H1 (cell line): Measurements from ENCODE around the gene POLD1. TPM values are rescaled to one million over a fixed set of nuclear protein-coding genes. Genes with fewer than 3 reads are reported as not detected.
A peak's percentile ranks its signal among the peaks of the same experiment; 100 is the strongest.

ENCODE experiments used
- CTCF ChIA-PET: fragments of 300-600 bp; sonication (Branson Sonifier 250); formaldehyde crosslinking; loops from one replicate; lab custom pipeline; 2021; ENCODE audit not compliant: partially characterized antibody; lab: Charles Lee
- POLR2A ChIA-PET: fragments of 300-600 bp; sonication (Branson Sonifier 250); formaldehyde crosslinking; loops from one replicate; lab custom pipeline; 2021; ENCODE audit warnings: inconsistent platforms; ENCODE audit not compliant: partially characterized antibody; lab: Charles Lee
- DNase-seq, 2 experiments: peaks; one replicate each; pipeline versions ENCODE4 v3.0.0 to v3.0.0-alpha.2; 2010 to 2022; ENCODE audit warnings: low spot score in 2 of 2, low read depth in 1 of 2, mixed read lengths in 1 of 2
- FAIRE-seq: peaks from 2 replicates; lab custom pipeline; 2011; peaks lifted over from hg19 to GRCh38; lab: Jason Lieb, UNC
- H2AFZ ChIP-seq: 2 replicates; pipeline ENCODE4 v1.8.1; 2012; ENCODE audit warnings: low read length, inconsistent platforms
- H2AK5ac ChIP-seq: 2 replicates; pipeline ENCODE4 v1.6.1; 2013; ENCODE audit warnings: low read depth, low read length
- H2BK120ac ChIP-seq: replicated peaks from 2 replicates; pipeline ENCODE3; 2013; ENCODE audit warnings: low read depth, low read length, inconsistent platforms
- H2BK12ac ChIP-seq: 2 replicates; pipeline ENCODE4 v1.6.1; 2013; ENCODE audit warnings: low read depth, low read length
- H2BK15ac ChIP-seq: 2 replicates; pipeline ENCODE4 v1.6.1; 2013; ENCODE audit warnings: low read length
- H2BK20ac ChIP-seq: 2 replicates; pipeline ENCODE4 v1.6.1; 2013; ENCODE audit warnings: low read length
- H2BK5ac ChIP-seq: 2 replicates; pipeline ENCODE4 v1.6.1; 2013; ENCODE audit warnings: low read depth, low read length
- H3K14ac ChIP-seq: 2 replicates; pipeline ENCODE4 v1.6.1; 2013; ENCODE audit warnings: inconsistent platforms; ENCODE audit not compliant: insufficient read length
- H3K18ac ChIP-seq: 2 replicates; pipeline ENCODE4 v1.6.1; 2013; ENCODE audit warnings: low read length; ENCODE audit errors: extremely low read depth
- H3K23ac ChIP-seq: 2 replicates; pipeline ENCODE4 v1.6.1; 2013; ENCODE audit warnings: inconsistent platforms; ENCODE audit not compliant: insufficient read length
- H3K23me2 ChIP-seq: 2 replicates; pipeline ENCODE4 v1.6.1; 2013; ENCODE audit warnings: low read depth, low read length
- H3K27ac ChIP-seq: 2 replicates; pipeline ENCODE4 v1.6.1; 2011; ENCODE audit warnings: low read depth, low read length, inconsistent platforms
- H3K27me3 ChIP-seq, 4 experiments: replicated peaks in 1 of 4; 1 replicate in 1 of 4; 2 replicates in 3 of 4; pipeline versions ENCODE4 v1.6.1 to v1.8.1; 2011 to 2013; ENCODE audit warnings: low read length in 3 of 4, mild to moderate bottlenecking in 3 of 4, inconsistent platforms in 2 of 4, mixed read lengths in 2 of 4, moderate library complexity in 1 of 4; ENCODE audit not compliant: control insufficient read depth in 3 of 4, insufficient read depth in 3 of 4; ENCODE audit errors: extremely low read depth in 1 of 4
- H3K36me3 ChIP-seq, 4 experiments: 2 replicates each; pipeline versions ENCODE4 v1.6.1 to v1.8.1; 2011 to 2013; ENCODE audit warnings: mild to moderate bottlenecking in 4 of 4, low read length in 3 of 4, moderate library complexity in 2 of 4, control low read depth in 1 of 4, inconsistent platforms in 1 of 4; ENCODE audit not compliant: insufficient read depth in 4 of 4, control insufficient read depth in 2 of 4
- H3K4ac ChIP-seq: replicated peaks from 2 replicates; pipeline ENCODE3; 2013; ENCODE audit warnings: low read length, low read depth, mixed read lengths, inconsistent platforms; ENCODE audit not compliant: insufficient read length
- H3K4me1 ChIP-seq, 4 experiments: replicated peaks in 1 of 4; 1 replicate in 1 of 4; 2 replicates in 3 of 4; pipeline versions ENCODE4 v1.6.1 to v1.8.1; 2011 to 2013; ENCODE audit warnings: low read length in 3 of 4, inconsistent platforms in 2 of 4, mixed read lengths in 1 of 4; ENCODE audit not compliant: insufficient read depth in 4 of 4, control insufficient read depth in 3 of 4
- H3K4me2 ChIP-seq, 2 experiments: 2 replicates each; pipeline versions ENCODE4 v1.6.1 to v1.8.1; 2011 to 2013; ENCODE audit warnings: low read depth in 2 of 2, low read length in 2 of 2, control low read depth in 1 of 2, inconsistent platforms in 1 of 2, mild to moderate bottlenecking in 1 of 2; ENCODE audit not compliant: insufficient read depth in 1 of 2
- H3K4me3 ChIP-seq, 4 experiments: fragments of 200-600, 300-600 bp in 1 of 4; sonication (generic), shearing (Covaris generic), sonication (Bioruptor Twin) in 1 of 4; 2 replicates each; pipeline versions ENCODE4 v1.5.1 to v1.8.1; 2011 to 2016; ENCODE audit warnings: low read length in 4 of 4, low read depth in 3 of 4, control low read depth in 2 of 4, inconsistent platforms in 2 of 4, mild to moderate bottlenecking in 2 of 4, mixed read lengths in 1 of 4, moderate library complexity in 1 of 4; ENCODE audit not compliant: insufficient read depth in 2 of 4; ENCODE audit errors: extremely low read depth in 1 of 4
- H3K56ac ChIP-seq: replicated peaks from 2 replicates; pipeline ENCODE3; 2013; ENCODE audit warnings: low read depth, mild to moderate bottlenecking, mixed read lengths, low read length, inconsistent platforms; ENCODE audit not compliant: insufficient read length
- H3K79me1 ChIP-seq: 2 replicates; pipeline ENCODE4 v1.6.1; 2013; ENCODE audit warnings: low read depth, low read length, control low read depth
- H3K79me2 ChIP-seq, 2 experiments: 2 replicates each; pipeline versions ENCODE4 v1.6.1 to v1.8.1; 2012 to 2013; ENCODE audit warnings: low read length in 2 of 2, mild to moderate bottlenecking in 2 of 2, inconsistent platforms in 1 of 2; ENCODE audit not compliant: insufficient read depth in 2 of 2, control insufficient read depth in 1 of 2
- H3K9ac ChIP-seq, 4 experiments: replicated peaks in 1 of 4; 1 replicate in 1 of 4; 2 replicates in 3 of 4; pipeline versions ENCODE4 v1.6.1 to v1.8.1; 2011 to 2013; ENCODE audit warnings: low read depth in 3 of 4, low read length in 3 of 4, control low read depth in 2 of 4, mild to moderate bottlenecking in 2 of 4, moderate library complexity in 2 of 4, inconsistent platforms in 1 of 4; ENCODE audit errors: extremely low read depth in 1 of 4
- H3K9me3 ChIP-seq, 2 experiments: 2 replicates each; pipeline versions ENCODE4 v1.6.1 to v1.8.1; 2012 to 2013; ENCODE audit warnings: mild to moderate bottlenecking in 2 of 2, moderate library complexity in 2 of 2, control low read depth in 1 of 2, inconsistent platforms in 1 of 2, low read depth in 1 of 2, low read length in 1 of 2, mixed read lengths in 1 of 2; ENCODE audit not compliant: insufficient read depth in 2 of 2
- H4K20me1 ChIP-seq, 2 experiments: replicated peaks in 1 of 2; 2 replicates each; pipeline versions ENCODE3 to v1.8.1; 2011 to 2013; ENCODE audit warnings: inconsistent platforms in 2 of 2, low read length in 2 of 2, mild to moderate bottlenecking in 1 of 2; ENCODE audit not compliant: insufficient read depth in 2 of 2, control insufficient read depth in 1 of 2
- H4K5ac ChIP-seq: 2 replicates; pipeline ENCODE4 v1.6.1; 2013; ENCODE audit warnings: low read length, low read depth, mixed read lengths, inconsistent platforms; ENCODE audit not compliant: insufficient read length
- H4K8ac ChIP-seq: 2 replicates; pipeline ENCODE4 v1.8.0; 2013; ENCODE audit warnings: mild to moderate bottlenecking, moderate library complexity, low read length, inconsistent platforms; ENCODE audit not compliant: insufficient read depth; ENCODE audit errors: extremely low read depth
- H4K91ac ChIP-seq: replicated peaks from 2 replicates; pipeline ENCODE3; 2013; ENCODE audit warnings: low read length, mixed read lengths, inconsistent platforms; ENCODE audit not compliant: insufficient read length
- BCL11A ChIP-seq, 2 experiments: IDR thresholded peaks; one replicate each; pipeline ENCODE4 v1.6.1; 2011; ENCODE audit warnings: low read depth in 2 of 2, low read length in 2 of 2, mild to moderate bottlenecking in 2 of 2
- BRCA1 ChIP-seq: IDR thresholded peaks from 2 replicates; pipeline ENCODE4 v1.6.1; 2012; ENCODE audit warnings: low read depth, low read length, improper control_type of control experiment
- CBX8 ChIP-seq: fragments of 300-800, 300-1000 bp; sonication (generic); IDR thresholded peaks from 2 replicates; pipeline ENCODE4 v1.7.1; 2016; ENCODE audit warnings: low read depth, low read length, borderline replicate concordance
- CTCF ChIP-seq, 3 experiments: IDR thresholded peaks; 1 replicate in 2 of 3; 2 replicates in 1 of 3; pipeline versions ENCODE4 v1.5.1 to v1.6.1; 2011; ENCODE audit warnings: low read length in 3 of 3, mild to moderate bottlenecking in 3 of 3, inconsistent platforms in 2 of 3, low read depth in 1 of 3, moderate library complexity in 1 of 3; ENCODE audit not compliant: insufficient read depth in 1 of 3; ENCODE audit errors: control extremely low read depth in 1 of 3
- EP300 ChIP-seq, 2 experiments: IDR thresholded peaks; 1 replicate in 1 of 2; 2 replicates in 1 of 2; pipeline ENCODE4 v1.6.1; 2011 to 2012; ENCODE audit warnings: low read depth in 2 of 2, low read length in 2 of 2, mild to moderate bottlenecking in 2 of 2, borderline replicate concordance in 1 of 2, inconsistent platforms in 1 of 2, moderate library complexity in 1 of 2
- HDAC6 ChIP-seq: IDR thresholded peaks from one replicate; pipeline ENCODE4 v1.7.1; 2012; ENCODE audit warnings: low read depth, mild to moderate bottlenecking, inconsistent platforms, low read length, moderate library complexity
- PHF8 ChIP-seq: fragments of 200-600 bp; sonication (generic); conservative IDR thresholded peaks from 2 replicates; pipeline ENCODE4 v1.7.1; 2012; ENCODE audit warnings: low read depth, mild to moderate bottlenecking, inconsistent platforms, low read length, moderate library complexity
- RNF2 ChIP-seq: fragments of 200-900, 300-1000 bp; sonication (generic); IDR thresholded peaks from 2 replicates; pipeline ENCODE4 v1.7.1; 2016; ENCODE audit warnings: borderline replicate concordance, low read depth, mild to moderate bottlenecking, antibody characterized with exemption, low read length; ENCODE audit not compliant: poor library complexity, severe bottlenecking; ENCODE audit errors: missing control alignments
- SIRT6 ChIP-seq: IDR thresholded peaks from one replicate; pipeline ENCODE4 v1.7.1; 2012; ENCODE audit warnings: low read length, inconsistent platforms
- SRF ChIP-seq: IDR thresholded peaks from 2 replicates; pipeline ENCODE4 v1.6.1; 2011; ENCODE audit warnings: mild to moderate bottlenecking, low read depth, low read length, moderate library complexity
- TAF1 ChIP-seq: IDR thresholded peaks from 2 replicates; pipeline ENCODE4 v1.6.1; 2011; ENCODE audit warnings: mild to moderate bottlenecking, low read depth, low read length
- WGBS, 2 experiments: shearing (Covaris generic) in 1 of 2; methylation state at CpG; one replicate each; pipeline versions ENCODE4 v1.1.6 to v1.1.7; 2013 to 2015; ENCODE audit warnings: low lambda C conversion rate in 2 of 2, mixed read lengths in 2 of 2, inconsistent platforms in 1 of 2, low coverage in 1 of 2, missing lambda C conversion rate in 1 of 2; ENCODE audit not compliant: insufficient replicate concordance in 2 of 2, insufficient coverage in 1 of 2, insufficient read length in 1 of 2; ENCODE audit errors: extremely low coverage in 1 of 2, missing lambda C conversion rate in 1 of 2; 5-methylcytosine and 5-hydroxymethylcytosine counted together
- polyA plus RNA-seq, 7 experiments: library from polyadenylated mRNA; depleted of rRNA in 3 of 7; stranded (reverse) in 5 of 7; unstranded in 2 of 7; fragments of >200 nt in 5 of 7; fragments of 200-250 nt in 2 of 7; gene quantifications; 1 replicate in 5 of 7; 2 replicates in 1 of 7; 4 replicates in 1 of 7; pipeline versions ENCODE4 v1.2.1 to v1.2.3, GENCODE V29; 2011 to 2013; ENCODE audit warnings: missing spikeins in 2 of 7, mixed read lengths in 2 of 7
- total RNA-seq: library from RNA; stranded (reverse); fragmentation: NEBNext Ultra II Directional; extraction: Animal tissue kit (Norgen Biotek cat#: 25700); gene quantifications from 2 replicates; pipeline ENCODE4 v1.2.1, GENCODE V29; 2021

The POLD1 gene
- total and polyA plus RNA-seq, 2 of the 8 experiments (the other 6 are each of a cell fraction or from before 2014, with no cell fraction given): 141 to 142 TPM

GRCh38 chr19:50464348-50464747 lies 80.2 kb downstream of the POLD1 start:
- DNase-seq (no peak), FAIRE-seq (no peak)
- CTCF ChIA-PET: interaction anchor here (0.7 to 1.7 kb wide), 6 partner anchors 10 to 205 kb away, joined by 3 to 5 read pairs (median 4); no protein-coding TSS in a partner anchor
- Histone ChIP-seq H3K23ac (no peak overlapping the region), H3K27me3 (no peaks in the 10 kb centered on the region), H3K14ac (no peak overlapping the region), H3K79me1 (no peaks in the 10 kb centered on the region), H3K4me3 (no peak overlapping the region), H3K4me2 (no peak overlapping the region), H4K5ac (no peak overlapping the region), H3K79me2 (no peaks in the 10 kb centered on the region), H4K20me1 (no peaks in the 10 kb centered on the region), H3K23me2 (no peaks in the 10 kb centered on the region), H4K8ac (no peak overlapping the region), H3K9ac (no peak overlapping the region), H4K91ac (no peak overlapping the region), H3K18ac (no peak overlapping the region), H2AK5ac (no peak overlapping the region), H2BK5ac (no peak overlapping the region), H3K56ac (no peak overlapping the region), H2BK120ac (no peak overlapping the region), H3K9me3 (no peaks in the 10 kb centered on the region), H2BK12ac (no peak overlapping the region), H3K4ac (no peak overlapping the region), H3K4me1 (peaks cover 0 to 8% (median 4%) of the 10 kb centered on the region in 4 experiments; a peak in 5 of 7 replicates), H3K27ac (no peak overlapping the region), H2BK20ac (no peak overlapping the region), H3K36me3 (no peaks in the 10 kb centered on the region), H2BK15ac (0 out of 2 replicates have a peak overlapping the region, but pooled peaks have one; percentile 21), H2AFZ (no peak overlapping the region)
- POLR2A ChIA-PET: interaction anchor here (1.1 to 1.6 kb wide), 5 partner anchors 9 to 54 kb away, joined by 3 to 4 read pairs (median 3); no protein-coding TSS in a partner anchor
- 94% methylated on average over 17 of the region's 19 CpGs; no CpG with 5 or more reads in 1 of the 2 experiments for WGBS, 2 experiments
- TF ChIP-seq SRF: no peak
- TF ChIP-seq BRCA1: no peak
- TF ChIP-seq EP300 (IDR thresholded peaks at IDR 0.05; ENCODE audit: borderline replicate concordance in 1 of 2, low read depth in 2 of 2, low read length in 2 of 2): no peak
- no peak for TF ChIP-seq HDAC6
- no peak for TF ChIP-seq PHF8
- TF ChIP-seq CTCF (IDR thresholded peaks at IDR 0.05; ENCODE audit: control extremely low read depth in 1 of 3, insufficient read depth in 1 of 3, low read depth in 1 of 3, low read length in 3 of 3): no peak
- TF ChIP-seq CBX8: no peak
- TF ChIP-seq BCL11A (IDR thresholded peaks at IDR 0.05; ENCODE audit: low read depth in 2 of 2, low read length in 2 of 2): no peak
- no peak for TF ChIP-seq TAF1
- no peak for TF ChIP-seq RNF2
- no peak for TF ChIP-seq SIRT6
